ENCODE data around the gene ERAL1.

DNA sequence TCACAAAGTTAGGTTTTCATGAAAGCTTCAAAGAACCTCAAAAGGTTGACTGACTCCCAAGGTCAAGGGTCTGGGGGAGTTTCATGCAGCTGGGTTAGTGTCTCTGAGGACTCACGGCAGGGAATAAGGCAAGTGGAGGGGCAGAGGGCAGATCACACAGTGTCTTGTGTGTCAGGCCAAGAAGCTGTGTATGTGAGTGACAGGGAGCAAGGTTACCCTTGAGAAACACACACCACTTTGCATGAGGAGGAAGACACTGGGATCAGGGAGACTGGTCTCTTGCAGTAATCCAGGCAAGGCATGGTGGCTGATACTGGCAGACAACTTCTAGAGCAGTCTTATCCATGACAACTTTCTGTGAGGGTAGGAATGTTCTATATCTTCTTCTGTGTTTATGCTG, 36.4 kb downstream of the ERAL1 start:
- TF ChIP-seq FOXA1 (IDR thresholded peaks at IDR 0.05) (no peak), FOXK2 (IDR thresholded peaks at IDR 0.05) (no peak), ZNF384 (IDR thresholded peaks at IDR 0.05) (no peak)
